ENCODE data around the gene PTPRN2.

Gene PTPRN2

GRCh38 chr7:158494643-158495042, 93.0 kb downstream of the PTPRN2 start:
- Histone ChIP-seq H3K27ac (no peak overlapping the region), H3K4me3 (no peak overlapping the region)
- TF ChIP-seq CTCF (IDR thresholded peaks at IDR 0.05): no peak
- no peak for DNase-seq (ENCODE audit: low spot score)

DNA sequence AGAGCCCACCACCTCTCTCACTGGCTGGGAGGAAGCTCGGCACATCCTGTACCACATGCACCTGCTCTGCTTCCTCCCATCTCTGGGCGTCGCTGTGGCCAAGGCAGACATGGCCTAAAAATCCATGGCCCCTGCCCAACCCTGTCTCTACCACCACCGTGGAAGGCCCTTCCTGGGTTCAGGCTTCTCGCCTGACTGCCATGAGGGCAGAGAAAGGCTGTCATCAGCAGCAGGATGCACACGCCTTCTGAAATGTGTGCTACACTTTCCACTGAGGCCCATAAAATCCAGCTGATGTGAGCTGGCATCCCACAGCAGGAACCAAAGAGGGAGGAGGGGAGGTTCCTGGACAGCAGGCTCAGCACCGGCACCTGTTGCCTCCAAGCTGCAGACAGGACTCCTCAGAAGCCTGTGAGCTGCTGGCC, 93.4 kb downstream of the PTPRN2 start:
- DNase-seq (ENCODE audit: low spot score): no peak
- TF ChIP-seq CTCF (IDR thresholded peaks at IDR 0.05): no peak
- no peak overlapping the region for H3K4me3 ChIP-seq
- H3K27ac ChIP-seq: no peak overlapping the region

GRCh38 chr7:158492367-158492764, 95.3 kb downstream of the PTPRN2 start:
- Histone ChIP-seq H3K27ac (no peak overlapping the region), H3K4me3 (no peak overlapping the region)
- no peak for TF ChIP-seq CTCF (IDR thresholded peaks at IDR 0.05)
- DNase-seq (ENCODE audit: low spot score): no peak

DNA sequence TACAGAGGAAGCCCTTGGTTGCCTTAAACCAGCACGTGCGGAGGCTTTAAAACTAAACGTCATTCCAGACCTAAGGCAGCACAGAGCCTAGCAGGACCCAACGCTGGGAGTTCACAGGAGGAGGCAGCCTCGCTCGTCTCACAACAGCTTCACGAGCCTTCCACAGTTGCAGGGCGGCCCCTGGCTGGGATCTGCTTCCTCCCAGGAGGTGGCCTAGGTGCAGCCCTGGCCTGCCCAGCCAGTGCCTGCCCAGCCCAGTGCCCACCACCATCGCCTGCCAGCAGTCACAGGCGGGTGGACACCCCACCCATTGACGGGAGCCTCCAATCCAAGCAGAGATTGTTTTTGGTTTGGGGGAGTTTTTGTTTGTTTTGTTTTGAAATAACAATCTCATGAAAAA, 96.5 kb downstream of the PTPRN2 start:
- Histone ChIP-seq H3K4me3 (no peak overlapping the region), H3K27ac (no peak overlapping the region)
- no peak for DNase-seq (ENCODE audit: low spot score)
- no peak for TF ChIP-seq CTCF (IDR thresholded peaks at IDR 0.05)

- TF ChIP-seq CTCF (IDR thresholded peaks at IDR 0.05): no peak
- H3K4me3 ChIP-seq: no peak overlapping the region
- no peak for DNase-seq (ENCODE audit: low spot score)
- no peak overlapping the region for H3K27ac ChIP-seq
Observed at GRCh38 chr7:158490171-158490782, 97.3 kb downstream of the PTPRN2 start.

GRCh38 chr7:158489462-158490155, 98.0 kb downstream of the PTPRN2 start:
- no peak for DNase-seq (ENCODE audit: low spot score)
- no peak overlapping the region for H3K27ac ChIP-seq
- no peak for TF ChIP-seq CTCF (IDR thresholded peaks at IDR 0.05)
- no peak overlapping the region for H3K4me3 ChIP-seq
